ENCODE results near the gene DGCR2.
"Not testable (repeated sequence)": the region's sequence is repeated elsewhere in the genome, so short reads cannot be mapped to it uniquely, and the experiment has no call there.

DNA sequence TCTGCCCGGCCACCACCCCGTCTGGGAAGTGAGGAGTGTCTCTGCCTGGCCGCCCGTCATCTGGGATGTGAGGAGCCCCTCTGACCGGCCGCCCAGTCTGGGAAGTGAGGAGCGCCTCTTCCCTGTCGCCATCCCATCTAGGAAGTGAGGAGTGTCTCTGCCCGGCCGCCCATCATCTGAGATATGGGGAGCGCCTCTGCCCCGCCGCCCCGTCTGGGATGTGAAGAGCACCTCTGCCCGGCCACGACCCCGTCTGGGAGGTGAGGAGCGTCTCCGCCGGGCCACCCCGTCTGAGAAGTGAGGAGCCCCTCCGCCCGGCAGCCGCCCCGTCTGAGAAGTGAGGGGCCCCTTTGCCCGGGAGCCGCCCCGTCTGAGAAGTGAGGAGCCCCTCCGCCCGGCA, 38.1 kb downstream of the DGCR2 start:
- not testable (repeated sequence) for TF ChIP-seq EZH2phosphoT487 (IDR thresholded peaks at IDR 0.05; ENCODE audit: low read depth); CTCF (IDR thresholded peaks at IDR 0.05; ENCODE audit: low read depth, low read length)

All from OCI-LY3 (cell line).